HG02678 (cell line): Measurements from ENCODE around the gene ATF5.

Source experiments
- ATAC-seq: cut with Tn5 transposase; IDR thresholded peaks from one replicate; pipeline ENCODE4 v1.9.1; 2021; ENCODE audit warnings: mild to moderate bottlenecking, moderate library complexity; ENCODE audit not compliant: unreplicated experiment

ATF5 gene

GRCh38 chr19:49929121-49929610 is at the start of gene ATF5, which contains the start of gene NUP62:
TSS of gene ATF5 (plus strand) at chr19:49929205. CDS start at chr19:49930851, 1,646 bp downstream.
TSS of gene NUP62 (minus strand) at chr19:49929504. CDS start at chr19:49909807, 19,697 bp downstream.
- ATAC-seq: peak; percentile 61

- no peak for ATAC-seq
Measured at GRCh38 chr19:49879243-49879963, 49.6 kb upstream of the ATF5 start.

- ATAC-seq: no peak
Measured at GRCh38 chr19:49880162-49880869, 48.7 kb upstream of the ATF5 start.

- ATAC-seq: no peak
Measured at GRCh38 chr19:49881186-49881585, 47.8 kb upstream of the ATF5 start.

- no peak for ATAC-seq
Measured at GRCh38 chr19:49881672-49882394, 47.2 kb upstream of the ATF5 start.

- no peak for ATAC-seq
Measured at GRCh38 chr19:49882643-49883042, 46.4 kb upstream of the ATF5 start.

- no peak for ATAC-seq
Measured at GRCh38 chr19:49883094-49883493, 45.9 kb upstream of the ATF5 start.

GRCh38 chr19:49884109-49884508 is 44.9 kb upstream of the ATF5 start:
- ATAC-seq: no peak

GRCh38 chr19:49884760-49885159 is 44.2 kb upstream of the ATF5 start:
- no peak for ATAC-seq

GRCh38 chr19:49887037-49887664 is 41.9 kb upstream of the ATF5 start:
- ATAC-seq: no peak

GRCh38 chr19:49887665-49888509 is 41.1 kb upstream of the ATF5 start:
- no peak for ATAC-seq

GRCh38 chr19:49888510-49888824 is 40.5 kb upstream of the ATF5 start:
- no peak for ATAC-seq

GRCh38 chr19:49889038-49889686 is 39.8 kb upstream of the ATF5 start:
- no peak for ATAC-seq

- ATAC-seq: no peak
Measured at GRCh38 chr19:49889687-49890348, 39.2 kb upstream of the ATF5 start.

- no peak for ATAC-seq
Measured at GRCh38 chr19:49890349-49891311, 38.4 kb upstream of the ATF5 start.

- ATAC-seq: no peak
Measured at GRCh38 chr19:49891393-49891792, 37.6 kb upstream of the ATF5 start.

GRCh38 chr19:49892716-49893115 is 36.3 kb upstream of the ATF5 start:
- no peak for ATAC-seq

GRCh38 chr19:49894011-49894664 is 34.9 kb upstream of the ATF5 start:
- no peak for ATAC-seq
